ENCODE results near the gene ITIH3. TPM values are rescaled to one million over a fixed set of nuclear protein-coding genes. Genes with fewer than 3 reads are reported as not detected.

ITIH3 gene
- total RNA-seq, 2 donors from 2014 or later: not detected

- no peak overlapping the region for H3K9ac ChIP-seq (ENCODE audit: extremely low read depth, low read length, poor library complexity, severe bottlenecking)
- H3K4me3 Mint-ChIP-seq: no peak overlapping the region
- WGBS, 2 experiments (ENCODE audit: insufficient coverage in 1 of 2, insufficient read length in 1 of 2): 83 to 87% methylated on average over 6 to 18 of the region's 18 CpGs
- H3K27me3 Mint-ChIP-seq (ENCODE audit: insufficient read depth): no peaks in the 10 kb centered on the region
- no peaks in the 10 kb centered on the region for H3K36me3 ChIP-seq (ENCODE audit: control insufficient read depth, insufficient read depth, low read length)
- no peak overlapping the region for H3K27ac ChIP-seq (ENCODE audit: low read depth, low read length)
- no peak for TF ChIP-seq CTCF (conservative IDR thresholded peaks at IDR 0.05)
- H3K9me3 Mint-ChIP-seq: no peaks in the 10 kb centered on the region
- no peaks in the 10 kb centered on the region for H3K36me3 Mint-ChIP-seq (ENCODE audit: low read depth)
- no peak overlapping the region for H3K4me3 ChIP-seq (ENCODE audit: low read length)
- no peaks in the 10 kb centered on the region for H3K9me3 ChIP-seq (ENCODE audit: control insufficient read depth, low read length)
- DNase-seq: no peak
- H3K27me3 ChIP-seq (ENCODE audit: control insufficient read depth, insufficient read depth, low read length, poor library complexity, severe bottlenecking): no peaks in the 10 kb centered on the region
- H3K27ac Mint-ChIP-seq: no peak overlapping the region
- no peaks in the 10 kb centered on the region for H3K4me1 ChIP-seq (ENCODE audit: control insufficient read depth, insufficient read depth, low read length)
- no peaks in the 10 kb centered on the region for H3K4me1 Mint-ChIP-seq
Observed at GRCh38 chr3:52792961-52793695, 1.5 kb upstream of the ITIH3 start.

DNA sequence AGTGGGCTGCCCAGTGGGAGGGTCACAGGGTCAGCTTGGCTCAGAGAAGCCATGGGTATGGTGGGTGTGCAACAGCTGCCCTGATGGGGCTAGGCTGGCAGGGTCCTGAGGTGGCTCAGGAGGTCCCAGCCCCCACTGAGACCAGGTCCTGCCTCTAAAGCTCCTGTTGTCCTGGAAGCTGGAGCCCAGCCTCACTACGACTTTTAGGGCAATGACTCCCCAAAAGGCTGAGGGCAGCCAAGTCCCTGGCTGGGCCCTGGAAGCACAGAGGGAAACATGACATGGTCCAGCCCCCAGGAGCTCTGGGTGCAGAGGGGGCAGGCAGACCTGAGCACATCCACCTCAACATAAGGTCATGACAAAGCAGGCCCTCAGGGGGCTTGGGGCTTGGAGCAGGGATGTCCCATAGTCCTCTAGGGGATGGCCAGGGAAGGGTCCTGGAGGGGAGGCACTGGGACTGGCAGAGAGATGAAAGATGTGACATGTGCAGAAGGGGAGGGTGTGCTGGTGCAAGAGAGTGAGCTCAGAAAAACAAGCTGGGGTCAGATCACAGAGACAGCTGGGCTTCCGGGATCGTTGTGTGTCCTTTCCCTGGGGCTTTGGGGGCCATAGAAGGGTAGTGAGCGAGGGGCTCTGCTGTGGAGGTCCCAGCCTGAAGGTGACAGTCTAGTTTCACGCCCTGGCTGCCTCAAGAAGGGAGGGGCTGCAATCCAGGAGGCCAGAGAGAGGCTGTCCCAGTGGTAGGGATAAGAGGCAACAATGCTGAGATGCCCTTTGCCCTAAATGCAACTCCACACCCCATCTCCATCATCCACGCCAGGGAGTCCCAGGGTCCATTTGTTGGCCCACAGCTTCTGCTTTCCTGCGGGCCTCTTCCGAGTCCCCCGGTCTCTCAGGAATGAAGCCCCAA is 639 bp upstream of the ITIH3 start:
- Mint-ChIP-seq H3K9me3 (no peaks in the 10 kb centered on the region), H3K36me3 (ENCODE audit: low read depth) (no peaks in the 10 kb centered on the region), H3K4me1 (no peaks in the 10 kb centered on the region), H3K27me3 (ENCODE audit: insufficient read depth) (no peaks in the 10 kb centered on the region), H3K4me3 (no peak overlapping the region), H3K27ac (no peak overlapping the region)
- Histone ChIP-seq H3K9me3 (ENCODE audit: control insufficient read depth, low read length) (no peaks in the 10 kb centered on the region), H3K27ac (ENCODE audit: low read depth, low read length) (peak overlapping the region; percentile 24), H3K4me1 (ENCODE audit: control insufficient read depth, insufficient read depth, low read length) (no peaks in the 10 kb centered on the region), H3K9ac (ENCODE audit: extremely low read depth, low read length, poor library complexity, severe bottlenecking) (no peak overlapping the region), H3K27me3 (ENCODE audit: control insufficient read depth, insufficient read depth, low read length, poor library complexity, severe bottlenecking) (no peaks in the 10 kb centered on the region), H3K4me3 (ENCODE audit: low read length) (no peak overlapping the region), H3K36me3 (ENCODE audit: control insufficient read depth, insufficient read depth, low read length) (no peaks in the 10 kb centered on the region)
- DNase-seq: no peak
- TF ChIP-seq CTCF (conservative IDR thresholded peaks at IDR 0.05): no peak
- 89 to 90% methylated on average over 5 to 9 of the region's 9 CpGs for WGBS, 2 experiments (ENCODE audit: insufficient coverage in 1 of 2, insufficient read length in 1 of 2)

GRCh38 chr3:52795298-52795900 is 803 bp downstream of the ITIH3 start:
- H3K9me3 Mint-ChIP-seq: no peaks in the 10 kb centered on the region
- no peaks in the 10 kb centered on the region for H3K27me3 Mint-ChIP-seq (ENCODE audit: insufficient read depth)
- Histone ChIP-seq H3K9me3 (ENCODE audit: control insufficient read depth, low read length) (no peaks in the 10 kb centered on the region), H3K4me1 (ENCODE audit: control insufficient read depth, insufficient read depth, low read length) (no peaks in the 10 kb centered on the region), H3K9ac (ENCODE audit: extremely low read depth, low read length, poor library complexity, severe bottlenecking) (no peak overlapping the region), H3K4me3 (ENCODE audit: low read length) (no peak overlapping the region), H3K27ac (ENCODE audit: low read depth, low read length) (no peak overlapping the region), H3K36me3 (ENCODE audit: control insufficient read depth, insufficient read depth, low read length) (no peaks in the 10 kb centered on the region), H3K27me3 (ENCODE audit: control insufficient read depth, insufficient read depth, low read length, poor library complexity, severe bottlenecking) (no peaks in the 10 kb centered on the region)
- DNase-seq: no peak
- no peak overlapping the region for H3K27ac Mint-ChIP-seq
- H3K4me1 Mint-ChIP-seq: no peaks in the 10 kb centered on the region
- WGBS, 2 experiments (ENCODE audit: insufficient coverage in 1 of 2, insufficient read length in 1 of 2): 91 to 100% methylated on average over 3 to 9 of the region's 9 CpGs
- no peaks in the 10 kb centered on the region for H3K36me3 Mint-ChIP-seq (ENCODE audit: low read depth)
- H3K4me3 Mint-ChIP-seq: no peak overlapping the region
- no peak for TF ChIP-seq CTCF (conservative IDR thresholded peaks at IDR 0.05)

Data from endodermal cell (in vitro differentiated cells).